ENCODE measurements around the gene TOGARAM2. TPM values are rescaled to one million over a fixed set of nuclear protein-coding genes. Genes with fewer than 3 reads are reported as not detected.

TOGARAM2 gene
- total RNA-seq (2013; cell fraction: nucleolus; rRNA removed): 0.06 and 0.42 TPM in 2 replicates
- total RNA-seq (2014; rRNA removed) (0.06 and 0.11 TPM in 2 replicates), total RNA-seq (2014; rRNA removed; fragmentation: Illumina TruSeq; extraction: Trizol) (not detected in 2 replicates), total RNA-seq (2021) (not detected in 2 replicates), polyA plus RNA-seq (2011; rRNA removed) (not detected in 2 replicates), polyA plus RNA-seq (2014; fragmentation: Illumina TruSeq; extraction: Trizol) (0.03 TPM in 1 of 2 replicates, not detected in the other), polyA plus RNA-seq (2014; fragmentation: Nextera tagmentation; extraction: Ambion mirVana) (not detected), polyA plus RNA-seq (2014; rRNA removed) (0.01 TPM in 1 of 2 replicates, not detected in the other), polyA plus RNA-seq (2016; fragmentation: Nextera tagmentation; extraction: Ambion mirVana) (not detected), polyA minus RNA-seq (2011; rRNA and poly(A)+ RNA removed) (not detected in 2 replicates), Bru-seq, nascent RNA (percentile 9 among the genes with signal in this experiment), BruChase-seq, experiment 1, labeled RNA remaining after a 6-hour chase (percentile 16 among the genes with signal in this experiment), BruChase-seq, experiment 2, labeled RNA remaining after a 2-hour chase (percentile 16 among the genes with signal in this experiment)
- polyA plus RNA-seq (2011; ENCODE audit: low read depth): not detected
- polyA plus RNA-seq (2011; cell fraction: cytosol; rRNA removed): 0.03 TPM in 2 replicates
- polyA plus RNA-seq (2011; cell fraction: nucleus; rRNA removed): 0.31 and 0.39 TPM in 2 replicates
- polyA plus RNA-seq (2012): 0.08 and 0.15 TPM in 2 replicates
- polyA minus RNA-seq (2011; cell fraction: cytosol; rRNA and poly(A)+ RNA removed): not detected in 2 replicates
- polyA minus RNA-seq (2011; cell fraction: nucleus; rRNA and poly(A)+ RNA removed): under 0.01 and 0.10 TPM in 2 replicates
- long read RNA-seq, experiment 1: 0 reads
- long read RNA-seq, experiment 2: 0 reads

GRCh38 chr2:28981016-28981441, at the start of gene TOGARAM2:
Gene TOGARAM2 (plus strand): TSS chr2:28981298. CDS start chr2:28994835, 13,537 bp downstream.
- no peak for FAIRE-seq

DNA sequence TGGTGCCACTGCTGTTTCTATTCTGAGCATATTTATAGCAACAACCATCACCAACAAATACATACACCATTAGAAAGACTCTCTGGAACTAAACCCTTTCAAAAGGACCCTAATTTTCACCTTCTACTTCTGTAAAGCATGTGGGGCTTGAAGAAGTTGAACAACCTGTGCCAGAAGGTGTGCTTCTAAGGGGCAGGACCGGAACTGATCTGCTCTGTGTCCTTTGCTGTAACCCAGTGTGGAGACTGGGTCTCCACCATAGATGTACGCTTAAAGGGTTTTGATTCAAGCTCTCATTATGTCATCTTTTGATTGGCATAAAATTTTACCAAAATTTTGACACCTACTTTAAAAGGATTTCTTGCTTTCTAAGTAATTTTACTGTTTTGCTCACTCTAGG, 46.3 kb upstream of the TOGARAM2 start:
- ATAC-seq (no peak), DNase-seq (ENCODE audit: low read depth, low spot score) (no peak), FAIRE-seq (no peak)
- 98% methylated on average over 2 of the region's 2 CpGs for WGBS (ENCODE audit: insufficient coverage, insufficient replicate concordance, low lambda C conversion rate, missing lambda C conversion rate)
- intact Hi-C loops (cut with micrococcal nuclease; ENCODE audit: unreplicated experiment): no loop called here
- SMC1A ChIA-PET (ENCODE audit: uncharacterized antibody, unreplicated experiment): no interaction called here
- Histone ChIP-seq H3K4me2 (ENCODE audit: control insufficient read depth, insufficient read depth) (no peak overlapping the region), H3K27ac (ENCODE audit: control insufficient read depth, insufficient read depth) (no peak overlapping the region), H3K4me1 (ENCODE audit: control insufficient read depth, insufficient read depth, low read length) (no peaks in the 10 kb centered on the region), H3K36me3 (ENCODE audit: control insufficient read depth in 2 of 2, insufficient read depth in 2 of 2, low read length in 1 of 2) (peaks cover 13 to 19% of the 10 kb centered on the region in 2 experiments), H3K9me3 (replicated peaks; ENCODE audit: control insufficient read depth, insufficient read depth, low read length) (no peaks in the 10 kb centered on the region), H3K9ac (ENCODE audit: control insufficient read depth, insufficient read depth, low read length) (no peak overlapping the region), H3K27me3 (replicated peaks in 1 of 2; ENCODE audit: control insufficient read depth in 2 of 2, insufficient read depth in 2 of 2, low read length in 1 of 2) (no peaks in the 10 kb centered on the region), H3K79me2 (ENCODE audit: control insufficient read depth, insufficient read depth, low read length) (no peaks in the 10 kb centered on the region; the same call in 1 of the 2 replicates), H3K4me3 (no peak overlapping the region), H2AFZ (ENCODE audit: control insufficient read depth, low read depth, low read length) (no peak overlapping the region), H4K20me1 (ENCODE audit: control insufficient read depth, insufficient read depth) (no peaks in the 10 kb centered on the region; the same call in 1 of the 2 replicates)
- RAD21 ChIA-PET (ENCODE audit: unreplicated experiment): interaction anchor here (0.6 kb wide), 1 partner anchor 367 kb away, joined by 3 read pairs; no protein-coding TSS in a partner anchor
- TF ChIP-seq RAD51 (IDR thresholded peaks at IDR 0.05): no peak
- TF ChIP-seq CHD2 (IDR thresholded peaks at IDR 0.05; ENCODE audit: borderline replicate concordance, low read depth, low read length): no peak
- no peak for TF ChIP-seq USF2 (IDR thresholded peaks at IDR 0.05; ENCODE audit: borderline replicate concordance, low read depth, low read length)
- TF ChIP-seq ZZZ3 (IDR thresholded peaks at IDR 0.05; ENCODE audit: control insufficient read depth, insufficient read length, low read depth): no peak
- no peak for TF ChIP-seq EED (IDR thresholded peaks at IDR 0.05; ENCODE audit: low read depth)
- TF ChIP-seq CTCF (IDR thresholded peaks at IDR 0.05 in 2 of 3, conservative IDR thresholded peaks at IDR 0.05 in 1 of 3; ENCODE audit: control insufficient read depth in 2 of 3, extremely low read depth in 1 of 3, insufficient read depth in 1 of 3, low read depth in 3 of 3, low read length in 3 of 3): no peak
- no peak for TF ChIP-seq NR2F1 (conservative IDR thresholded peaks at IDR 0.05)
- TF ChIP-seq CBX3 (IDR thresholded peaks at IDR 0.05; ENCODE audit: borderline replicate concordance, low read depth): no peak
- in situ Hi-C loops (cut with MboI): no loop called here
- BruUV-seq (replicated peaks): no TSS peak
- CTCF ChIA-PET: no interaction called here
- POLR2A ChIA-PET: no interaction called here

More at GRCh38 chr2:28981016-28981441, at the start of gene TOGARAM2:
- no peak for TF ChIP-seq RUNX3 (IDR thresholded peaks at IDR 0.05; ENCODE audit: low read length)
- no peak for TF ChIP-seq TAF1 (IDR thresholded peaks at IDR 0.05; ENCODE audit: borderline replicate concordance, low read depth, low read length)
- POLR2A ChIA-PET: no interaction called here
- Histone ChIP-seq H3K9me3 (replicated peaks; ENCODE audit: control insufficient read depth, insufficient read depth, low read length) (no peaks in the 10 kb centered on the region), H3K4me3 (no peak within 1 kb of the TSS), H3K36me3 (ENCODE audit: control insufficient read depth in 2 of 2, insufficient read depth in 2 of 2, low read length in 1 of 2) (no peaks in the 10 kb centered on the region), H3K79me2 (ENCODE audit: control insufficient read depth, insufficient read depth, low read length) (no peaks in the 10 kb centered on the region), H3K4me2 (ENCODE audit: control insufficient read depth, insufficient read depth) (no peak within 1 kb of the TSS), H3K4me1 (ENCODE audit: control insufficient read depth, insufficient read depth, low read length) (no peaks in the 10 kb centered on the region), H4K20me1 (ENCODE audit: control insufficient read depth, insufficient read depth) (no peaks in the 10 kb centered on the region), H3K27ac (ENCODE audit: control insufficient read depth, insufficient read depth) (no peak within 1 kb of the TSS), H3K27me3 (replicated peaks in 1 of 2; ENCODE audit: control insufficient read depth in 2 of 2, insufficient read depth in 2 of 2, low read length in 1 of 2) (no peaks in the 10 kb centered on the region), H2AFZ (ENCODE audit: control insufficient read depth, low read depth, low read length) (no peak within 1 kb of the TSS), H3K9ac (ENCODE audit: control insufficient read depth, insufficient read depth, low read length) (no peak within 1 kb of the TSS)
- DNase-seq (ENCODE audit: low read depth, low spot score): no peak
- intact Hi-C loops (cut with micrococcal nuclease; ENCODE audit: unreplicated experiment) (no loop called here), in situ Hi-C loops (cut with MboI) (no loop called here)
- CTCF ChIA-PET: interaction anchor here (1.1 to 1.6 kb wide), 2 partner anchors 22 to 31 kb away, joined by 3 read pairs; no protein-coding TSS in a partner anchor
- SMC1A ChIA-PET (ENCODE audit: uncharacterized antibody, unreplicated experiment): no interaction called here
- ATAC-seq: no peak; the same call in 1 of the 3 replicates
- RAD21 ChIA-PET (ENCODE audit: unreplicated experiment): no interaction called here
- no TSS peak for BruUV-seq (replicated peaks)
- WGBS (ENCODE audit: insufficient coverage, insufficient replicate concordance, low lambda C conversion rate, missing lambda C conversion rate): 36% methylated on average over 10 of the region's 10 CpGs
